Tibial nerve (tissue), 4 donors: Measurements from ENCODE around the gene MRPL21.

ENCODE experiments used
- EP300 ChIP-seq, 2 donors: sonication (generic); formaldehyde crosslinking; IDR thresholded peaks; one replicate each; pipeline ENCODE4 v1.6.1; 2017; ENCODE audit warnings: antibody characterized with exemption in 2 of 2, mild to moderate bottlenecking in 1 of 2
- POLR2A ChIP-seq, 2 donors: fragments of 450-650 bp; IDR thresholded peaks; one replicate each; pipeline ENCODE4 v1.6.1; 2017; ENCODE audit warnings: antibody characterized with exemption in 2 of 2, mild to moderate bottlenecking in 2 of 2, moderate library complexity in 2 of 2
- TF ChIP-seq, protein P1 (sequence below), 5 experiments: fragments of 200-600 bp in 3 of 5; fragments of 450-650 bp in 2 of 5; sonication (generic) in 3 of 5; IDR thresholded peaks; one replicate each; pipeline ENCODE4 v1.5.1; 2016 to 2019; ENCODE audit warnings: antibody characterized with exemption in 5 of 5, mild to moderate bottlenecking in 3 of 5, moderate library complexity in 2 of 5

DNA sequence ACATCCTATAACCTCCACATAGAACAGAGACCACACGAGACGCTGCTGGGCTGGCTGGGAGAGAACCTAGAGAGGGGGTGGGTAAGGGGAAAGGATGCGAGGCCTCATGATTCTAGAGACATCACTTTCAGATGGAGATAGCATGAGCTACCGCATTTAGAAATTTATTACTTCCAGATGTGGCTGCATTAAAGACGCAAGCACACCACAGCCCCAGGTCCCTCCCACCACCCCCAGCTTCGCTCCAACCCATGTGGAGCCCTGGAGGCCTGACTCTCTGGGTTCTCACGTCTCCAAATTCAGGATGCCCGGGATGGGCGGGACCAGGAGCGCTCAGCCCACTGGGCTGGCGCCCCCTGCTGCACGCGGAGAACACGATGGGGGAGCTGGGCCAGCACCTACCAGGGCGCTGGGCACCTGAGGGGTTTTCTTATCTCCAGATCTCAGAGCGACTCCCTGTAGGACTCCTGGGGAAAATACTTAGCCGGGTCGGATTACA, 13.6 kb downstream of the MRPL21 start:
- TF ChIP-seq, protein P1, sequence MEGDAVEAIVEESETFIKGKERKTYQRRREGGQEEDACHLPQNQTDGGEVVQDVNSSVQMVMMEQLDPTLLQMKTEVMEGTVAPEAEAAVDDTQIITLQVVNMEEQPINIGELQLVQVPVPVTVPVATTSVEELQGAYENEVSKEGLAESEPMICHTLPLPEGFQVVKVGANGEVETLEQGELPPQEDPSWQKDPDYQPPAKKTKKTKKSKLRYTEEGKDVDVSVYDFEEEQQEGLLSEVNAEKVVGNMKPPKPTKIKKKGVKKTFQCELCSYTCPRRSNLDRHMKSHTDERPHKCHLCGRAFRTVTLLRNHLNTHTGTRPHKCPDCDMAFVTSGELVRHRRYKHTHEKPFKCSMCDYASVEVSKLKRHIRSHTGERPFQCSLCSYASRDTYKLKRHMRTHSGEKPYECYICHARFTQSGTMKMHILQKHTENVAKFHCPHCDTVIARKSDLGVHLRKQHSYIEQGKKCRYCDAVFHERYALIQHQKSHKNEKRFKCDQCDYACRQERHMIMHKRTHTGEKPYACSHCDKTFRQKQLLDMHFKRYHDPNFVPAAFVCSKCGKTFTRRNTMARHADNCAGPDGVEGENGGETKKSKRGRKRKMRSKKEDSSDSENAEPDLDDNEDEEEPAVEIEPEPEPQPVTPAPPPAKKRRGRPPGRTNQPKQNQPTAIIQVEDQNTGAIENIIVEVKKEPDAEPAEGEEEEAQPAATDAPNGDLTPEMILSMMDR (IDR thresholded peaks at IDR 0.05): peak in 4 of 5 experiments; percentile 51 to 72 (median 54)
- TF ChIP-seq POLR2A (IDR thresholded peaks at IDR 0.05) (no peak), EP300 (IDR thresholded peaks at IDR 0.05) (no peak)
